ENCODE data around the gene TGM1.

The TGM1 gene

GRCh38 chr14:24299255-24300191, 36.5 kb upstream of the TGM1 start, which contains the start of the genes DHRS1 and NOP9:
TSS of gene DHRS1 (minus strand) at chr14:24299780. CDS start at chr14:24299106, 674 bp downstream.
TSS of gene NOP9 (plus strand) at chr14:24299850. CDS start at chr14:24299955, 105 bp downstream.
- Histone ChIP-seq H3K9me3 (ENCODE audit: control insufficient read depth, insufficient read depth, low read length) (no peaks in the 10 kb centered on the region), H3K36me3 (ENCODE audit: insufficient read depth, low read length) (peaks cover 11% of the 10 kb centered on the region), H3K4me1 (ENCODE audit: insufficient read depth, low read length) (peaks cover 11% of the 10 kb centered on the region), H3K9ac (ENCODE audit: low read depth, low read length) (peak within 1 kb of the TSS; percentile 86)

- H3K9ac ChIP-seq (ENCODE audit: low read depth, low read length) = peak overlapping the region; percentile 86
- H3K9me3 ChIP-seq (ENCODE audit: control insufficient read depth, insufficient read depth, low read length) = no peaks in the 10 kb centered on the region
- peaks cover 11% of the 10 kb centered on the region for H3K4me1 ChIP-seq (ENCODE audit: insufficient read depth, low read length)
- H3K36me3 ChIP-seq (ENCODE audit: insufficient read depth, low read length) = peaks cover 7% of the 10 kb centered on the region
Observed at GRCh38 chr14:24298892-24299254, 35.9 kb upstream of the TGM1 start.

DNA sequence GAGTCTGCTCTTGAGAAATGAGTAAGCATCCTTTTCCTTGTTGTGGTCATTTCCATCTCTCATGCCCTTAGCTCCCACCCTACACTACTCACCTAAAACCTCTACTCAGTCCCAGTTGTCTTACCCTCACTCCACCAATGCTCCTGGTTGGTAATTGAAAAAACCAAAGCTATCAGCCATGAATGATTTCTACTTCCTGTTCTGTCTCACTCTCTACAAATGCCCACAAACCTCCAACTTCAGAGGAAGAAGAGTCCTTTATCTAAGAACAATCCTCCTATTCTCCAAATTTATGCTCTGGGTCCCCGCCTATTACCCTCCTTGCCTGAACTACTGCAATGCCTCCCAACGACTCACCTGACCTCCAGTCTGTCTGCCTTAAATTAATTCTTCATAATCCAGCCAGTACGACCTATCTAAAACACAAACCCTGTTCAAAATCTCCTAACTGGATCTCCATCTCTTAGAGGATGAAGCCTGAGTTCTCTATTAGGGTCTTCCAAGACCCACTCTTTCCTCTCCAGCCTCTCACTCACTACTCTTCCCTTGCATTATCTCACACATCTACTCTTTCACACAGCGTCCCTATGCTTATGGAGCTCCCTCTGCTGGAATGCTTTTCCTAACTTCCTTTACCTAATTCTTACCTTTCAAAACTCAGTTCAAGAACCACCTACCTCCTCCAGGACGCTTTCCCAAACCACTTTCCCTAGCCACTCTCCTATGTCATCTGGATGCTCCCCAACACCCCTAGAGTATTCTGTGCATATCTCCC, 34.4 kb upstream of the TGM1 start:
- peaks cover 11% of the 10 kb centered on the region for H3K4me1 ChIP-seq (ENCODE audit: insufficient read depth, low read length)
- no peaks in the 10 kb centered on the region for H3K9me3 ChIP-seq (ENCODE audit: control insufficient read depth, insufficient read depth, low read length)
- H3K36me3 ChIP-seq (ENCODE audit: insufficient read depth, low read length) = peaks cover 7% of the 10 kb centered on the region
- no peak overlapping the region for H3K9ac ChIP-seq (ENCODE audit: low read depth, low read length)

GRCh38 chr14:24296341-24297157, 33.6 kb upstream of the TGM1 start:
- no peak overlapping the region for H3K9ac ChIP-seq (ENCODE audit: low read depth, low read length)

DNA sequence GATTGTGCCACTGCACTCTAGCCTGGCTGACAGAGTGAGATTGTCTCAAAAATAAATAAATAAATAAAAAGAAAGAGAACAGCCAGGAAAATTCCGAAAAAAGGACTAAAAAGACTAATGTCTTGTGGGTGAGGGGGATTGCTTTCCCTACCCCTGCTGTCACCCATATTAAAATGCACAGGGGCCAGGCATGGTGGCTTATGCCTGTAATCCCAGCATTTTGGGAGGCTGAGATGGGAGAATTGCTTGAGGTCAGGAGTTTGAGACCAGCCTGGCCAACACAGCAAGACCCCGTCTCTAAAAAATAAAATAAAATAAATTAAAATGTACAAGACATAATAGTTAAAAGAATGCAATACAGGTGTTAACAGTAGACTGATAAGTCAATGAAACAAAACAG, 30.5 kb upstream of the TGM1 start:
- peaks cover 11% of the 10 kb centered on the region for H3K4me1 ChIP-seq (ENCODE audit: insufficient read depth, low read length)
- H3K9me3 ChIP-seq (ENCODE audit: control insufficient read depth, insufficient read depth, low read length) = no peaks in the 10 kb centered on the region
- H3K36me3 ChIP-seq (ENCODE audit: insufficient read depth, low read length) = peaks cover 11% of the 10 kb centered on the region
- no peak overlapping the region for H3K9ac ChIP-seq (ENCODE audit: low read depth, low read length)

More at GRCh38 chr14:24296341-24297157, 33.6 kb upstream of the TGM1 start:
- no peaks in the 10 kb centered on the region for H3K9me3 ChIP-seq (ENCODE audit: control insufficient read depth, insufficient read depth, low read length)
- peaks cover 11% of the 10 kb centered on the region for H3K4me1 ChIP-seq (ENCODE audit: insufficient read depth, low read length)
- peaks cover 4% of the 10 kb centered on the region for H3K36me3 ChIP-seq (ENCODE audit: insufficient read depth, low read length)

DNA sequence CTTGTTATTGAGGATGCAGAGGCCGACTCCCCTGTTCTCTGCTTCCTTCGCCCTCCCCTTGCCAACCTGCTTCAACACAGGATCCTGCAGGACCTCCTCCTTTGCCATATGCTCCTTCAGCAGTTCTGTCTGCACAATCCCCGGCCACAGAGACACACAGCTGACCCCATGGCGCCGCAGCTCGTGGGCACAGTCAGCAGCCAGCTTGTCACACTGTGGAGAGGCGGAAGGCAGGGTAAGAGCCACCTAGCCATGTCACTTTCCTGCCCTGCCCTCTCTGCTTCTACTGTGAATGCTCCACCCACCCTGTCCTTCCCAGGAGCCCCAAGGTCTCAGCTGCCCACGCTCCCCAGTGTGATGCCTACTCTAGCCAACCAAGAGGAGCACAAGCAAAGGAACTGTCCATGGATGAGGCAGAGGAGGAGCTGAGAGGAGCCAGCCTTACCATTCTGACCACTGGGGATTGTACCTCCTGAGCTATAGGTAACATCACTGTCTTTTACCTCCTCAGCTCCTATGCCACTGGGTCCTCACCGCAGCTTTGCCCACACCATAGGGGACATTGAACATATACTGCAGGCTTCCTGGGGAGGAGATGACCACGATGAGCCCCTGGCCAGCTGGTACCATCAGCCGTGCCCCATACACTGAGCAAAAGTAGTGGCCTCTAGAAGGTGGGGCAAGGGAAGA, 29.3 kb upstream of the TGM1 start:
- peaks cover 8% of the 10 kb centered on the region for H3K4me1 ChIP-seq (ENCODE audit: insufficient read depth, low read length)
- no peak overlapping the region for H3K9ac ChIP-seq (ENCODE audit: low read depth, low read length)
- H3K9me3 ChIP-seq (ENCODE audit: control insufficient read depth, insufficient read depth, low read length) = no peaks in the 10 kb centered on the region
- peaks cover 11% of the 10 kb centered on the region for H3K36me3 ChIP-seq (ENCODE audit: insufficient read depth, low read length)

DNA sequence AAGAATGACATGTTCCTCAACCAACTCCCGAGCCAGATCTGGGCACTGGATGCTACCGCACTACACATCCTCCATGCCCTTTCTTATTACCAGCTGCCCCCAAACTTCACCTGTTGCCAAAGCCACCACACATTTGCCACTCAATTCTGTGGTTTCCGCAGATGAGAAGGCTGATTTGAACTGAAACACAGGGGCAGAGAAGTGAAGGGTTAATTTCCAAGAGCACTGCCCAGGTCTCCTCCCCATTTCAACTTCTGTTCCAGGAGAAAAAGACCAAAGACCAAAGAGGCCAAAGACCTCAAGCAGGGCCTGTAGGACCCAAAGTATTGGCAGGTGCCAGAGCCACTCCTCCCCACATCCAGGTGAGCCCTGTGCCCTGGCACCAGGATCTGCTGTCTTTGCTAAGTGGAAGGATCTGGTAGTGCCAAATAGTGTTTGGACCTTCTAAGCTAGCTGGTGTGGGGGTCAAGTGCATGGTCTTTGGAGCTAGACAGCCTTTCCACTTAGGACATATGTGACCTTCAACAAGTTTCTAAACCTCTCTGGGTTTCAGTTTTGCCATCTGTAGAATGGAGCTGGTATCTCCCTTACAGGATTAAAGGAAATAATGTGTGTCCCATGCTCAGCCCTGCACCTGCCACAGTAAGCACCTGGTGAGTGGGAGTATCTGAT, 28.6 kb upstream of the TGM1 start:
- H3K9me3 ChIP-seq (ENCODE audit: control insufficient read depth, insufficient read depth, low read length) = no peaks in the 10 kb centered on the region
- no peak overlapping the region for H3K9ac ChIP-seq (ENCODE audit: low read depth, low read length)
- peaks cover 11% of the 10 kb centered on the region for H3K36me3 ChIP-seq (ENCODE audit: insufficient read depth, low read length)
- H3K4me1 ChIP-seq (ENCODE audit: insufficient read depth, low read length) = peaks cover 3% of the 10 kb centered on the region

GRCh38 chr14:24290746-24291145, 27.8 kb upstream of the TGM1 start:
- peaks cover 8% of the 10 kb centered on the region for H3K36me3 ChIP-seq (ENCODE audit: insufficient read depth, low read length)
- no peak overlapping the region for H3K9ac ChIP-seq (ENCODE audit: low read depth, low read length)
- H3K9me3 ChIP-seq (ENCODE audit: control insufficient read depth, insufficient read depth, low read length) = no peaks in the 10 kb centered on the region
- no peaks in the 10 kb centered on the region for H3K4me1 ChIP-seq (ENCODE audit: insufficient read depth, low read length)

DNA sequence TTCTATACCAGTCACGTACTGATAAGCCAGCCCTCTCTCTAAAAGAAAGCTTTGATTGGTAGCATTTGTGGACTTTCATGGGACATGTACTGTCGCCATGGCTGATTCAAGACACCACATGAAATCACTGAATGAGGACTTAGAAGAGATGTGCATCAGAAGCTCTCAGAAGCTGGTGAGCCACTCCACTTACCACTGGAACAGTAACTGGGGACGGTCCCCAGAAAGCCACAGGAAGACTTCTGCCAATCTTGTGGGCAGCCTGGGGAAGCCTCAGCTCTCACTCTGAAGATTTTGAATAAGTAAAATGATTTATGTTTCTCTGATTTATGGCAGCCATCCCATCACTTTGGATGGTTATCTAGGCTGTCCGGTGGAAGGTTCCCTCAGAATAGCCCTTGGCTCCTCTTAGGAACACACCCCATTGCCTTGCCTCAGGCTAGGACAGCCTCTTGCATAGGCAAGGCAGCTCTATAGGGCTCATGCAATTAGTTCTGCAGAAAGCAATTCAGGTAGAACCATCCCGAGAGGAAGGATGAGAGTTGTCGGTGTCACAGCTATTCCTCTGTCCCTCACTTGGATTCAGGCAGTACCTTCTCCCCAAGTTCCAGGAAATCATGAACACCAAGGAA, 26.8 kb upstream of the TGM1 start:
- Histone ChIP-seq H3K9ac (ENCODE audit: low read depth, low read length) (no peak overlapping the region), H3K36me3 (ENCODE audit: insufficient read depth, low read length) (peaks cover 7% of the 10 kb centered on the region)

GRCh38 chr14:24286996-24287395, 24.0 kb upstream of the TGM1 start:
- Histone ChIP-seq H3K9ac (ENCODE audit: low read depth, low read length) (no peak overlapping the region), H3K4me1 (ENCODE audit: insufficient read depth, low read length) (no peaks in the 10 kb centered on the region), H3K36me3 (ENCODE audit: insufficient read depth, low read length) (peaks cover 7% of the 10 kb centered on the region), H3K9me3 (ENCODE audit: control insufficient read depth, insufficient read depth, low read length) (no peaks in the 10 kb centered on the region)

More for the DNA sequence above, 26.8 kb upstream of the TGM1 start:
- H3K4me1 ChIP-seq (ENCODE audit: insufficient read depth, low read length) = no peaks in the 10 kb centered on the region
- no peaks in the 10 kb centered on the region for H3K9me3 ChIP-seq (ENCODE audit: control insufficient read depth, insufficient read depth, low read length)

DNA sequence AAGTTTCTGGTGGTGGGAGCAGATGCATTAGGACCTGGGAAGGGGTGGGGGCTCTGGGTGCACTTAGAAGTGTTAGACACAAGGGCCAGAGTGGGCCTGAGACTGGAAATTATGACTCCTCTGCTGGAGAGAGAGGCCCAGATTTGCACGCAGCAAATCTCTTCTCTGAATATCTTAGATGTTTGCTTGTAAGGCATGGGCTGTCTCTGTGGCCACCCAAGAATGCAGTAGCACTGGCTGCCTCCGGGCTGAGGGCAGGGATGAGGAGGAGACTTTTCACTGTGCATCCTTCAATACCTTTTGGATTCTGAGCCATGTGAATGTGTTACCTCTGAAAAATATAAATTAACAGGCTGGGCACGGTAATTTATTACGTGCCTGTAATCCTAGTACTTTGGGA, 22.4 kb upstream of the TGM1 start:
- Histone ChIP-seq H3K9ac (ENCODE audit: low read depth, low read length) (no peak overlapping the region), H3K4me1 (ENCODE audit: insufficient read depth, low read length) (no peaks in the 10 kb centered on the region), H3K9me3 (ENCODE audit: control insufficient read depth, insufficient read depth, low read length) (no peaks in the 10 kb centered on the region), H3K36me3 (ENCODE audit: insufficient read depth, low read length) (peaks cover 4% of the 10 kb centered on the region; the same call in 1 of the 2 replicates)

GRCh38 chr14:24284501-24285035, 21.6 kb upstream of the TGM1 start:
- no peak overlapping the region for H3K9ac ChIP-seq (ENCODE audit: low read depth, low read length)
- peaks cover 2% of the 10 kb centered on the region; the same call in 1 of the 2 replicates for H3K36me3 ChIP-seq (ENCODE audit: insufficient read depth, low read length)
- H3K4me1 ChIP-seq (ENCODE audit: insufficient read depth, low read length) = no peaks in the 10 kb centered on the region
- H3K9me3 ChIP-seq (ENCODE audit: control insufficient read depth, insufficient read depth, low read length) = no peaks in the 10 kb centered on the region

Data from ES-I3 (cell line).